RWPE2 (cell line): ENCODE results near the gene AKAP5.

Source experiments
- ATAC-seq: fragments of 200-7000 bp; cut with Tn5 transposase; 3 replicates; pipeline ENCODE4 v1.9.1; 2021; ENCODE audit warnings: low read depth
- DNase-seq: peaks from one replicate; pipeline ENCODE4 v3.0.0-alpha.2; 2020; ENCODE audit warnings: low spot score
- H3K27ac ChIP-seq: fragments of 450-650 bp; 2 replicates; pipeline ENCODE4 v1.5.1; 2017; ENCODE audit warnings: mild to moderate bottlenecking; ENCODE audit not compliant: poor library complexity, severe bottlenecking
- H3K27me3 ChIP-seq: fragments of 250-450 bp; sonication (Bioruptor Pico); 2 replicates; pipeline ENCODE4 v1.5.1; 2021; ENCODE audit warnings: mild to moderate bottlenecking, moderate library complexity; ENCODE audit not compliant: insufficient read depth, poor library complexity, severe bottlenecking
- H3K36me3 ChIP-seq: fragments of 250-450 bp; sonication (Bioruptor Pico); 2 replicates; pipeline ENCODE4 v1.5.1; 2020; ENCODE audit warnings: low read depth, mild to moderate bottlenecking, moderate library complexity
- H3K4me1 ChIP-seq: fragments of 250-450 bp; sonication (Bioruptor Pico); 2 replicates; pipeline ENCODE4 v1.5.1; 2021; ENCODE audit warnings: mild to moderate bottlenecking, moderate library complexity; ENCODE audit not compliant: insufficient read depth, poor library complexity, severe bottlenecking
- H3K4me3 ChIP-seq: fragments of 250-450 bp; sonication (Bioruptor Pico); 2 replicates; pipeline ENCODE4 v1.5.1; 2021; ENCODE audit warnings: mild to moderate bottlenecking, moderate library complexity; ENCODE audit not compliant: severe bottlenecking
- H3K9me3 ChIP-seq: fragments of 250-450 bp; sonication (Bioruptor Pico); 2 replicates; pipeline ENCODE4 v1.5.1; 2021; ENCODE audit warnings: mild to moderate bottlenecking, moderate library complexity; ENCODE audit not compliant: severe bottlenecking
- TF ChIP-seq, protein P1 (sequence below): fragments of 450-650 bp; IDR thresholded peaks from one replicate; pipeline ENCODE4 v1.5.1; 2017; ENCODE audit warnings: mild to moderate bottlenecking, moderate library complexity; ENCODE audit not compliant: poor library complexity, severe bottlenecking

AKAP5 gene

DNA sequence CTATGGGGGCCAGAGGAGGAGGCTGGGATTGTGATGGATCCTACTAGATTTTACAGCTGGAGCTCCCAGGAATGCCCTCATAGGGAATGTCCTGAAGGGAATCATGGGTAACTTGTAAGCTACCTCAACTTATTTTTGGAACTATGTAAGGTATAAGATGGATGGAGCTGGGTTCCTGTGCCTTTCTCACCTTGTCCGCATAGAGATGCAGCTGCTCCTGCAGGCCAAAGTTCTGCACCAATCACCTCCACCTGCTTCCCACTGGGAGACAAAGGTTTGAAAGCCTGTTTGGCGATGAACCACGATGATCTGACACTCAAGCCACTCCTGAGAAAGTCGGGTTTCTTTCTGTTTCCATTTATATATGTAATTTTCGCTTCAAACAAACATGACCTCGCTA lies 648 bp upstream of the AKAP5 start:
- ATAC-seq (peak; percentile 9; the same call in 2 of the 3 replicates), DNase-seq (no peak)
- Histone ChIP-seq H3K27me3 (no peaks in the 10 kb centered on the region), H3K36me3 (peaks cover 7% of the 10 kb centered on the region), H3K9me3 (no peaks in the 10 kb centered on the region), H3K27ac (no peak overlapping the region), H3K4me3 (peak overlapping the region; percentile 67), H3K4me1 (peaks cover 12% of the 10 kb centered on the region)
- TF ChIP-seq, protein P1, sequence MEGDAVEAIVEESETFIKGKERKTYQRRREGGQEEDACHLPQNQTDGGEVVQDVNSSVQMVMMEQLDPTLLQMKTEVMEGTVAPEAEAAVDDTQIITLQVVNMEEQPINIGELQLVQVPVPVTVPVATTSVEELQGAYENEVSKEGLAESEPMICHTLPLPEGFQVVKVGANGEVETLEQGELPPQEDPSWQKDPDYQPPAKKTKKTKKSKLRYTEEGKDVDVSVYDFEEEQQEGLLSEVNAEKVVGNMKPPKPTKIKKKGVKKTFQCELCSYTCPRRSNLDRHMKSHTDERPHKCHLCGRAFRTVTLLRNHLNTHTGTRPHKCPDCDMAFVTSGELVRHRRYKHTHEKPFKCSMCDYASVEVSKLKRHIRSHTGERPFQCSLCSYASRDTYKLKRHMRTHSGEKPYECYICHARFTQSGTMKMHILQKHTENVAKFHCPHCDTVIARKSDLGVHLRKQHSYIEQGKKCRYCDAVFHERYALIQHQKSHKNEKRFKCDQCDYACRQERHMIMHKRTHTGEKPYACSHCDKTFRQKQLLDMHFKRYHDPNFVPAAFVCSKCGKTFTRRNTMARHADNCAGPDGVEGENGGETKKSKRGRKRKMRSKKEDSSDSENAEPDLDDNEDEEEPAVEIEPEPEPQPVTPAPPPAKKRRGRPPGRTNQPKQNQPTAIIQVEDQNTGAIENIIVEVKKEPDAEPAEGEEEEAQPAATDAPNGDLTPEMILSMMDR, result no peak

DNA sequence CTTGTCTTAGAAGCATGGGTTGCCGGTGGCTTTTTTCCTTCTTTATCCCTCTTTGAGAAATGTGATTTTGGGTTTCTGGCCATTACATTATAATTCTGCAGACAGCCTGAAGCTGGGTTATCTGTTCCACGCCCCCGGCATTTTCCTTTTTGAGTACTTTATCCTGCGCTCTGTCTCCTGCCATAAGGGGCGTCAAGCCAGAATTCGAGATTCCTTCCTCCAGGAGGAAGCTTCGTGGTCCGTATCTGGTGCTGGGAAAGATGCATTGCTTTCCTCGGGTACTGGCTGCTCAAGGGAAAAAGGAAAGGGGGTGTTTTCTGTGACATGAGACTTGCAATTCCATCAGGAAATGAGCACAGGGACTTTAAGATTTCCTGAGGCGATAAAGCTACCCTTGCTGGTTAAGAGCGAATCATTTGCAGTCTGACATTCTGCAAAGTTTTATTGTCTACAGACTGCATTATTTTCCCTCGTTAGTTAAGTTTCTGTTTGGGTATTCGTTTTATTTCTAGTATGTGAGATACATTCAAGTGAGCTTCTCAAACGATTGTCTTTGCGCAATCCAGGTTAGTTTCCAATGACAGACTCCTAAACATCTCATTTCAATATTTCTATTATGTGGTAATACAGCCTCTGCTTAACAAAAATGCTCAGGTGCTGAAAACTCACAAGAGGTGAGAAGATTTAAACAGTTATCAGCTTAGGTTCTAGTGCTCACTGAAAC lies 694 bp downstream of the AKAP5 start:
- peak overlapping the region; percentile 67 for H3K4me3 ChIP-seq
- H3K27ac ChIP-seq, result no peak overlapping the region
- peaks cover 12% of the 10 kb centered on the region for H3K4me1 ChIP-seq
- TF ChIP-seq, protein P1, result no peak
- H3K27me3 ChIP-seq, result no peaks in the 10 kb centered on the region
- no peaks in the 10 kb centered on the region for H3K9me3 ChIP-seq
- ATAC-seq (peak; percentile 58), DNase-seq (no peak)
- no peaks in the 10 kb centered on the region for H3K36me3 ChIP-seq

DNA sequence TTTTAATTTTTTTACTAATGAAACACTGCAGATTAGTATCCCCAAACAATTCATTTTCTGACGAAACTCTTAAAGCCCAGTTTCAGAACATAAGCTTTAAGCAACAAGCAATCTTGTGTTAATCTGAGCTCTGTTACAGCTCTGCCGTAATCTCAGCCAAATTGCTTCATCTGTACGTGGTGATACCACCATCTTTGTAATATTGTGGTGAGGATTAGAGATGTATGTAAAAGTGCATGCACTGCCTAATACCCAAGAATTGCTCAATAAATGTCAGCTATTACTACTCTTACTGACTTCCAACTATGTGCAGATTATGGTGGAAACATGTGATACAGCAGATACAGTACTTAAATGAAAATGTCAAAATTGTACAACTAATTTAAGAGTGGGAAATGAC lies 1.8 kb downstream of the AKAP5 start:
- no peaks in the 10 kb centered on the region for H3K36me3 ChIP-seq
- ATAC-seq, result no peak
- H3K9me3 ChIP-seq, result no peaks in the 10 kb centered on the region
- peaks cover 12% of the 10 kb centered on the region for H3K4me1 ChIP-seq
- DNase-seq, result no peak
- no peak overlapping the region for H3K4me3 ChIP-seq
- no peak overlapping the region for H3K27ac ChIP-seq
- H3K27me3 ChIP-seq, result no peaks in the 10 kb centered on the region
- TF ChIP-seq, protein P1, result no peak

DNA sequence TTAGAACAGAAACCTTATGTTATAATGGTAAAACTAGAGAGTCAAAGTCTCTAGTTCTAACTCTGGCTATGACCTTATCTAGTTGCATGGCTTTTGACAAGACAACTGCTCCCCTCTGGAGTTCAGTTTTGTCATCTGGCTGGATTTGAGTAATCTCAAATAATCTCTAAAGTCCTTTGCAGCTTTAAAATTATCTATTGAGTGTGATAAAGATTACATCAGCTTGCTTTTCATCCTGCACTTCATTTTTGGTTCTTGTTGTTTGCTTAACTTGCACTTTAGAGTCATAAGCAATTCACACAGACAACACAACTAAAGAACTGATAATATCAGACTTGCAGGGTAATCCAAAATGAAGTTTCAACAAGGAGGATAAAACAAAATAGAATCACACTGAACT lies 2.3 kb downstream of the AKAP5 start:
- H3K27ac ChIP-seq, result no peak overlapping the region
- DNase-seq, result no peak
- H3K4me1 ChIP-seq, result peaks cover 12% of the 10 kb centered on the region
- no peak overlapping the region for H3K4me3 ChIP-seq
- no peaks in the 10 kb centered on the region for H3K27me3 ChIP-seq
- TF ChIP-seq, protein P1, result no peak
- no peak for ATAC-seq
- H3K9me3 ChIP-seq, result no peaks in the 10 kb centered on the region
- H3K36me3 ChIP-seq, result no peaks in the 10 kb centered on the region

DNA sequence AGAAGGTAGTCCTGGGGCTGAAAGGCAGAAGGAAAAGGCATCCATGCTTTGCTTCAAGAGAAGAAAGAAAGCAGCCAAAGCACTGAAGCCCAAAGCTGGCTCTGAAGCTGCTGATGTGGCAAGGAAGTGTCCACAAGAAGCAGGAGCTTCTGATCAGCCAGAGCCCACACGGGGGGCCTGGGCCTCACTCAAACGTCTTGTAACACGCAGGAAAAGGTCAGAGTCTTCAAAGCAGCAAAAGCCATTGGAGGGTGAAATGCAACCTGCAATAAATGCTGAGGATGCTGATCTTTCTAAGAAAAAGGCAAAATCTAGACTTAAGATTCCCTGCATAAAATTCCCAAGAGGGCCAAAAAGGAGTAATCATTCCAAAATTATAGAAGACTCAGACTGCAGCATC lies 3.2 kb downstream of the AKAP5 start:
- H3K27ac ChIP-seq, result no peak overlapping the region
- H3K9me3 ChIP-seq, result no peaks in the 10 kb centered on the region
- H3K36me3 ChIP-seq, result no peaks in the 10 kb centered on the region
- H3K4me1 ChIP-seq, result peaks cover 12% of the 10 kb centered on the region
- no peaks in the 10 kb centered on the region for H3K27me3 ChIP-seq
- TF ChIP-seq, protein P1, result no peak
- H3K4me3 ChIP-seq, result no peak overlapping the region
- DNase-seq (no peak), ATAC-seq (no peak)
